ENCODE data around the gene RFC4. TPM values are rescaled to one million over a fixed set of nuclear protein-coding genes. Genes with fewer than 3 reads are reported as not detected.
"Not testable (repeated sequence)": the region's sequence is repeated elsewhere in the genome, so short reads cannot be mapped to it uniquely, and the experiment has no call there.

Gene RFC4
- total RNA-seq, 1 donor from 2014 or later = 13.1 TPM

DNA sequence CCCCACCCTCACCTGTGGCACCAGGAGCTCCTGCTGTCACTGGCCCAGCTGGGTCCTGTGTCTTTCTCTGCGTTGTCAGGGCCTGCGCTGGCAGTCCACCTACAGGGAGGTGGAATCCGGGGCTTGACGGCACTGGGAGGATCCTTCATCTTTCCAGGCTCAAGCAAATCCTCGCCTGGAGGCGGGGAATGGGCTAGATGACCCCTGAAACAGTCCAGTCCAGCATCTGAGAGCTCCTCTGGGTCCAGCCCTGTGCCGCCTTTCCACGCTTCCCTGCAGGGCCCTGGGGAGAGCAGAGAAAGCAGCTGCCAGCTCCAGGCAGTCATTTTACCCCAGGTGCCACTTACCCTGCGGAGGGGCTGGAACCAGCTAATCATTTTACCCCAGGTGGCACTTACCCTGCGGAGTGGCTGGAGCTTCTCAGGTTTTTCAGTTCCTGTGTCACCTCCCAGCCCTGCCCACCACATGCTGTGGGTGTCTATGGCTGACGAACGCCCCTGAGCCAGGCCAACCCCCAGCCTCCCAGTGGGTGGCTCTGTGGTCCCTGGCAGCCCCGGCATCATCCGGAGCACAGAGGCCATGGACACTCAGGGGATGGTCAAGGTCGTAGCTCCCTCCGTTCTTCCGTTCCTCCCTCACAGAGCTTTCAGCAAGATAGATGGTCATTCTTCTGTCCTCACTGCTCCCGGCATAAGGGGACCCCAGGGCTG, 18.3 kb upstream of the RFC4 start:
- Histone ChIP-seq H3K27ac (ENCODE audit: low read depth, low read length) (no peak overlapping the region), H3K9ac (ENCODE audit: low read length) (peak overlapping the region; percentile 62), H3K4me2 (ENCODE audit: low read length) (peak overlapping the region; percentile 90), H3K79me2 (ENCODE audit: insufficient read depth, low read length) (no peaks in the 10 kb centered on the region), H3K4me3 (ENCODE audit: insufficient read depth, low read depth, low read length) (peak overlapping the region; percentile 31), H3K9me3 (ENCODE audit: insufficient read depth, low read depth, low read length) (no peaks in the 10 kb centered on the region), H3K36me3 (ENCODE audit: insufficient read depth, low read length) (no peaks in the 10 kb centered on the region), H2AFZ (ENCODE audit: low read depth, low read length) (peak overlapping the region; percentile 26), H3K27me3 (ENCODE audit: insufficient read depth, low read length) (peaks cover 19% of the 10 kb centered on the region), H3K4me1 (ENCODE audit: insufficient read depth, low read length) (peaks cover 29% of the 10 kb centered on the region), H4K20me1 (ENCODE audit: insufficient read depth, low read length) (peaks cover 8% of the 10 kb centered on the region)
- Mint-ChIP-seq H3K36me3 (ENCODE audit: low read depth, unreplicated experiment) (no peaks in the 10 kb centered on the region), H3K27ac (ENCODE audit: unreplicated experiment) (no peak overlapping the region), H3K27me3 (ENCODE audit: low read depth, unreplicated experiment) (peaks cover 18% of the 10 kb centered on the region), H3K4me1 (ENCODE audit: low read depth, unreplicated experiment) (peaks cover 18% of the 10 kb centered on the region), H3K9me3 (ENCODE audit: unreplicated experiment) (no peaks in the 10 kb centered on the region), H3K4me3 (ENCODE audit: unreplicated experiment) (no peak overlapping the region)
- TF ChIP-seq EZH2 (IDR thresholded peaks at IDR 0.05; ENCODE audit: insufficient read depth, low read length) = no peak
- TF ChIP-seq, protein P1, sequence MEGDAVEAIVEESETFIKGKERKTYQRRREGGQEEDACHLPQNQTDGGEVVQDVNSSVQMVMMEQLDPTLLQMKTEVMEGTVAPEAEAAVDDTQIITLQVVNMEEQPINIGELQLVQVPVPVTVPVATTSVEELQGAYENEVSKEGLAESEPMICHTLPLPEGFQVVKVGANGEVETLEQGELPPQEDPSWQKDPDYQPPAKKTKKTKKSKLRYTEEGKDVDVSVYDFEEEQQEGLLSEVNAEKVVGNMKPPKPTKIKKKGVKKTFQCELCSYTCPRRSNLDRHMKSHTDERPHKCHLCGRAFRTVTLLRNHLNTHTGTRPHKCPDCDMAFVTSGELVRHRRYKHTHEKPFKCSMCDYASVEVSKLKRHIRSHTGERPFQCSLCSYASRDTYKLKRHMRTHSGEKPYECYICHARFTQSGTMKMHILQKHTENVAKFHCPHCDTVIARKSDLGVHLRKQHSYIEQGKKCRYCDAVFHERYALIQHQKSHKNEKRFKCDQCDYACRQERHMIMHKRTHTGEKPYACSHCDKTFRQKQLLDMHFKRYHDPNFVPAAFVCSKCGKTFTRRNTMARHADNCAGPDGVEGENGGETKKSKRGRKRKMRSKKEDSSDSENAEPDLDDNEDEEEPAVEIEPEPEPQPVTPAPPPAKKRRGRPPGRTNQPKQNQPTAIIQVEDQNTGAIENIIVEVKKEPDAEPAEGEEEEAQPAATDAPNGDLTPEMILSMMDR (IDR thresholded peaks at IDR 0.05; ENCODE audit: insufficient read depth, low read depth, low read length) = no peak
- FAIRE-seq (no peak), DNase-seq (ENCODE audit: low read depth) (no peak)

DNA sequence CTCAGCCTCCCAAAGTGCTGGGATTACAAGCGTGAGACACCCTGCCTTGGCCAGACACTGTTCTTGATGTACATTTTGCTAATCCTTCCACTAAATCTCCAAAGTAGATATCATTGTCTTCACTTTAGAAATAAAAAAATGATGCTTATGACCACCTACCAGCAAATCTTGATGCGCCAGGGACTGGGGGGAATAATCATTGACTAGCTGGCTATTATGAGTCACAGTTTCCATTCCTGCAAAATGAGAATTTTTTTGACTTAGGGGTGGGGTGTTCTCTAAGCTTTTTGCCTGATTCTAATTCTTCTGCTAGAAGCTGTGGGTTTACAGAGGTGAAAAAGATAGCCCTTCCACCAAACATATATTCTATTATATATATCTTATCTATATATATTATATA, 17.1 kb upstream of the RFC4 start:
- no peak overlapping the region for H3K4me3 ChIP-seq (ENCODE audit: insufficient read depth, low read depth, low read length)
- H3K4me2 ChIP-seq (ENCODE audit: low read length) = no peak overlapping the region
- no peaks in the 10 kb centered on the region for H3K36me3 ChIP-seq (ENCODE audit: insufficient read depth, low read length)
- no peak overlapping the region for H3K27ac ChIP-seq (ENCODE audit: low read depth, low read length)
- Mint-ChIP-seq H3K9me3 (ENCODE audit: unreplicated experiment) (no peaks in the 10 kb centered on the region), H3K27me3 (ENCODE audit: low read depth, unreplicated experiment) (peaks cover 11% of the 10 kb centered on the region), H3K27ac (ENCODE audit: unreplicated experiment) (no peak overlapping the region), H3K4me1 (ENCODE audit: low read depth, unreplicated experiment) (peaks cover 18% of the 10 kb centered on the region), H3K36me3 (ENCODE audit: low read depth, unreplicated experiment) (no peaks in the 10 kb centered on the region), H3K4me3 (ENCODE audit: unreplicated experiment) (no peak overlapping the region)
- TF ChIP-seq EZH2 (IDR thresholded peaks at IDR 0.05; ENCODE audit: insufficient read depth, low read length) = no peak
- TF ChIP-seq, protein P1 (IDR thresholded peaks at IDR 0.05; ENCODE audit: insufficient read depth, low read depth, low read length) = no peak
- peaks cover 8% of the 10 kb centered on the region for H3K27me3 ChIP-seq (ENCODE audit: insufficient read depth, low read length)
- no peaks in the 10 kb centered on the region for H3K79me2 ChIP-seq (ENCODE audit: insufficient read depth, low read length)
- H3K9ac ChIP-seq (ENCODE audit: low read length) = no peak overlapping the region
- H4K20me1 ChIP-seq (ENCODE audit: insufficient read depth, low read length) = peaks cover 8% of the 10 kb centered on the region
- H3K9me3 ChIP-seq (ENCODE audit: insufficient read depth, low read depth, low read length) = no peaks in the 10 kb centered on the region
- no peak for FAIRE-seq
- H3K4me1 ChIP-seq (ENCODE audit: insufficient read depth, low read length) = peaks cover 29% of the 10 kb centered on the region
- H2AFZ ChIP-seq (ENCODE audit: low read depth, low read length) = no peak overlapping the region
- peak; percentile 42 for DNase-seq (ENCODE audit: low read depth)

DNA sequence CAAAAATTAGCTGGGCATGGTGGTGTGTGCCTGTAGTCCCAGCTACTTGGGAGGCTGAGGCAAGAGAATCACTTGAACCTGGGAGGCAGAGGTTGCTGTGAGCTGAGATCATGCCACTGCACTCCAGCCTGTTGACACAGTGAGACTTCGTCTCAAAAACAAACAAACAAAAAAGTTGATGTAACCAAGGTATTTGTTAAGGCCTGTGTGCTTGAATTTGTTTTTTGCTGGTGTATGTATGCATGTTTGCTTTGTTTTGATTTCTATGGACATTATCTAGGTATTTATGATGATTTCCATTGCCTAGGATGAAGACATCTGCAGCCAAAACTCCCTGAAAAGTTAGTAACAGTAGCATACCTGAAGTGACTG, 16.1 kb upstream of the RFC4 start:
- peaks cover 29% of the 10 kb centered on the region for H3K4me1 ChIP-seq (ENCODE audit: insufficient read depth, low read length)
- not testable (repeated sequence) for H3K79me2 ChIP-seq (ENCODE audit: insufficient read depth, low read length); H4K20me1 ChIP-seq (ENCODE audit: insufficient read depth, low read length); H3K27me3 Mint-ChIP-seq (ENCODE audit: low read depth, unreplicated experiment); H3K36me3 ChIP-seq (ENCODE audit: insufficient read depth, low read length); H3K4me2 ChIP-seq (ENCODE audit: low read length); H3K9me3 ChIP-seq (ENCODE audit: insufficient read depth, low read depth, low read length); H3K27ac Mint-ChIP-seq (ENCODE audit: unreplicated experiment); H3K36me3 Mint-ChIP-seq (ENCODE audit: low read depth, unreplicated experiment); FAIRE-seq; H3K4me3 Mint-ChIP-seq (ENCODE audit: unreplicated experiment); H3K27me3 ChIP-seq (ENCODE audit: insufficient read depth, low read length); H3K4me3 ChIP-seq (ENCODE audit: insufficient read depth, low read depth, low read length); H2AFZ ChIP-seq (ENCODE audit: low read depth, low read length); H3K27ac ChIP-seq (ENCODE audit: low read depth, low read length); H3K9me3 Mint-ChIP-seq (ENCODE audit: unreplicated experiment); H3K9ac ChIP-seq (ENCODE audit: low read length); DNase-seq (ENCODE audit: low read depth)
- H3K4me1 Mint-ChIP-seq (ENCODE audit: low read depth, unreplicated experiment) = peaks cover 18% of the 10 kb centered on the region

Data from astrocyte (in vitro differentiated cells and primary cell).